MM.1S (cell line): Measurements from ENCODE around the gene SFRP2.

Experiments
- CTCF ChIP-seq: fragments of 300-600 bp; sonication (generic); IDR thresholded peaks from 2 replicates; pipeline ENCODE4 v1.5.1; 2016; ENCODE audit warnings: antibody characterized with exemption, low read length, mixed read lengths
- EZH2 ChIP-seq: fragments of 300-600 bp; sonication (generic); optimal IDR thresholded peaks from 2 replicates; pipeline ENCODE3; 2017; ENCODE audit warnings: low read depth, mild to moderate bottlenecking, antibody characterized with exemption, low read length, mixed read lengths
- EZH2phosphoT487 ChIP-seq: fragments of 300-600 bp; sonication (generic); IDR thresholded peaks from 2 replicates; pipeline ENCODE4 v1.6.1; 2018; ENCODE audit warnings: antibody characterized with exemption, low read length

GRCh38 chr4:153789741-153790499 is 1.0 kb upstream of the SFRP2 start:
- TF ChIP-seq CTCF (no peak), EZH2phosphoT487 (no peak), EZH2 (no peak)
